CD4-positive, alpha-beta T cell treated with Interleukin-6 for 4 hours (primary cell): ENCODE data around the gene CSMD2.

ENCODE experiments used
- DNase-seq: peaks from one replicate; pipeline ENCODE4 v3.0.0-alpha.2; 2020; ENCODE audit warnings: mixed read lengths

The CSMD2 gene

GRCh38 chr1:33895976-33896375 lies 269.1 kb downstream of the CSMD2 start:
- no peak for DNase-seq

DNA sequence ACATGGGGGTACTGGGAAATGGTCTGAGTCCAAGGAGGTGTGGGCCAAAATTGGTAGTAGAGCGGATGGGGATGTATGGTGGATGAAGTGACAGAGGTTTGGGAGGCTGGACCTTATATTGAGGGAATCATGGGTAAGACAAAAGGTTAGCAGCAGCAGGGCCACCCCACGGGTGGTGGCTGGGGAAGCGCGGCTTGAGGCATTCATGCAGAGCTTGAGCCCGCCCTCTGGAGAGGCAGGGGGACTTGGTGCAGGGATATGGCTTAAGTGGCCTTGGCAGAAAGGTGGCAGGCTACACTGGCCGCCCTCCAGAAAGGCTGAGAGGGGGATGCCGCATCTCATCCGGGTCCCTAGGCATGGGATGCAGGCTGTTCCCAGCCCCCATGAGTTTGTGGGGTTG lies 269.6 kb downstream of the CSMD2 start:
- DNase-seq, result no peak

- no peak for DNase-seq
Observed at GRCh38 chr1:33893147-33893830, 271.7 kb downstream of the CSMD2 start.

- DNase-seq, result no peak
Observed at GRCh38 chr1:33886496-33886895, 278.5 kb downstream of the CSMD2 start.

DNA sequence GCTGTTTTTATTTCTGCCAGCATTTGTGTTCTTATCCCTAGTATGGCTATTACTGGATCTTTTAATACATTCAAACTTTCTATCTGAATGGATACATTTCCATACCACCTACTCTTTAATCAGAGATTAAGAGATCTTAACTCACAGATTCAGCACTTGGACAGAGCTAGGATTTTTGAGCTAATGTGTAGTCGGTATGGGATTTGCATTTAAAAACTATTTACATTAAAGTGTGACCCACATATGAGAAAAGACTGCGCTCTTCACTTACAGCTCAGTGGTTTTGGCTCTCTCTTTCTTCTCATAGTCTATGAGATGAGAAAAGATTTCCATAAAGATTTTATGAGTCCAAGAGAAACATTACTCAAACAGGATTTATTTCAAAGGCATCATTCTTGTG lies 284.7 kb downstream of the CSMD2 start:
- no peak for DNase-seq

DNA sequence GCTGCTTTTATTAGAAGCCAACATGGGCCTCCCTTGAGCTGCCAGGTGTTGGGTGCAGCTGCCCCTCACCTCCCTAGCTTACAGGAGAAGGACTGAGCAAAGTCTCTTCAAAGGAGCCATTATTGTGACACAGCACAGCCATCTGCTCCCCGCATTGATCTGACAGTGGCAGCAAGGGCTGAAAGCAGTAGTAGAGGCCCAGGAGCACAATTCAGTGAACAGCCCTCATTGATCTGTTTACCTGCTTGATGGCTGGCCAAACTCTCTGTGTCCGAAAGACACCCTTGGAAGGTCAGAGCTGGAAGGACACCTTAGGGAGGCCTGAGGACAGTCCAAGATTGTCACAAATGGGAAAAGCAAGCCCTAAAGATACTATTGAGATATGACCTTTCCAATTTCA lies 286.6 kb downstream of the CSMD2 start:
- no peak for DNase-seq

DNA sequence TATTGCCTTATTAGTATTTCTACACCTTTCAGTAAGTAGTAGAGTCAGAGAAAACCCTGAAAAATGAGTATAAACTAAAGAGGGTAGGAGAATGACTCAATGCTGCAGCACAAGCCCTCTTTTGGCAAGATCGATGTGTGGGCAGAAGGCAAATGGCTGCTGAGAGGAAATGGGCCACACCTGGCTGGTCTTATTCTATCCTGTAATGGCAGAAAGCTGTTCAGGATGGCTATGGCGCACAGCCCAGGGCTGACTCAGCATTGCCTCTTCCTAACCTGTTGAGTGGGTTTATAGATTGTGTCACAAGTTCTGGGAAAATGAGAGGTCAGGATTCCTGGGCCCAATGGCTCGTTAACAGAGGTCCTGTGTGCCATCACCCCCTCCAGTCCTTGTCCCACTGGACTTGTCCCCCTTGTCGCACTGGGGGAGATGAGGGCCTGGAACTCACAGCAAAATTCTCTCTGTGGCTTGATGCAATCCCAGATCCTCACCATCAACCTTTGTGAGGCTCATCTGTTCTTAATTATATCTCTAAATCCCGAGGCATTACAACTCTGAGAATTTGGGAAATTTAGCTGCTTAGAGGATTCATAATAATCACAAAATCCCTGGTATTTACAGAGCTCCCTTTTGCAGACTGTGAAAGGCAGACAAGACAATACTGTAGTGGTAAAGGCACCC lies 287.9 kb downstream of the CSMD2 start:
- DNase-seq, result no peak

- no peak for DNase-seq
Observed at GRCh38 chr1:33875862-33876261, 289.2 kb downstream of the CSMD2 start.

GRCh38 chr1:33874636-33875035 lies 290.4 kb downstream of the CSMD2 start:
- DNase-seq, result no peak

DNA sequence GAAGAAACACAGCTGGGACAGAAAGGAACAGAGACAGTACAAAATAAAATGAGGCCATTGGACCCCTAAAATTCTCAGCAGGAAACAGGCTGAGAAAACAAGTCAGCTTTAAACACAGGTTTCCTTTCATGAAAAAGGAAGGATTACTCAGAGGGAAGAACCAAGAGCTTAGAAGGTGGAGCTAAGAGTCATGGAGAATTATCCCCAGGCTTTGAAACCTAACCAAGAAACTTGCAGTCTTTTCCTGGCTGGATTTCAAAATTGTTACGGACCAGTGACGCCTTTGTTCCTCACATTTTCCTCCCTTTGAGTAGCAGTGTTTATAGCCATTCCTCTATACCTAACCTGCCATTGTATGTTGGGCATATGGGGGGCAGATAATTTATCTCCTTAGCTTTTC lies 292.3 kb downstream of the CSMD2 start:
- DNase-seq, result no peak

- no peak for DNase-seq
Observed at GRCh38 chr1:33872275-33872674, 292.8 kb downstream of the CSMD2 start.

- no peak for DNase-seq
Observed at GRCh38 chr1:33867684-33868083, 297.3 kb downstream of the CSMD2 start.

- DNase-seq, result no peak
Observed at GRCh38 chr1:33866281-33866680, 298.7 kb downstream of the CSMD2 start.

GRCh38 chr1:33864460-33865389 lies 300.3 kb downstream of the CSMD2 start:
- DNase-seq, result no peak

- DNase-seq, result no peak
Observed at GRCh38 chr1:33863779-33864178, 301.3 kb downstream of the CSMD2 start, which contains the start of gene HMGB4. HMGB4 (plus strand) TSS chr1:33864079; CDS start chr1:33864192, 113 bp downstream.

DNA sequence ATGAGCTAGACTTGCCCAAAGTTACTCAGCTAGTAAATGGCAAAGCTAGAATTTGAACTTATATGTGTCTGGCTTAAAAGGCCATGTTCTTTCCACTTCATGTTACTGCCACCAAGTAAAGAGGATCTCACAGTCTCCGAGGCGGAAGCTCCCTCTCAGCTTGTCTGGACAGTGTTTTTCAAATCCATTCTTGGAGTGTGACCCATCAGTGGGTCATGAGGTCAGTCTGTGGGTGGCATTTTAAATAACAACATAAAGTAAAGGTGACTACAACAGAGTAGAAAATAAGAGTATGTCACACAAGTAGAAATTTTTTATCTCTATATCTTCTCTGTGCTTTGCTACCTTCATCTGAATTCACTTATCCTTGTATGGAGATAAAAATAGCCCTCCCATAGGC lies 304.4 kb downstream of the CSMD2 start:
- no peak for DNase-seq

DNA sequence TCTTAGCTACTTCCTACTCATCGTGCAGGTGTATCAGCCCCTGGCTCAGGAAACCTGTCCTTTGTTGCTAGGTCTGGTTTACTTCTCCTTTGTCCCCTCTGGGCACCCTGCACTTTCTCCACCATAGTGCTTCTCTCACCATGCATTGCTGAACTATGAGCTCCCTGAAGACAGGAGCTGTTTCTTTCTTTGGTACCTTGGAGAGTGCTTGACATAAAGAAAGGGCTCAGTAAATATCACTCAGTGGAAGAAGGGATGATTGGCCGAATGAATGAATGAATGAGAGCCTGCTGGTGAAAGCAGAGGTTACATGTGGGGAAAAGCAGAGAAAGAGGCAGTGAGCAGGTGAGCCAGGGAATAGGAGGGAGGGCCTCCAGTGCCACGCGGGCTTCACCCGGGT lies 310.9 kb downstream of the CSMD2 start:
- DNase-seq, result no peak

DNA sequence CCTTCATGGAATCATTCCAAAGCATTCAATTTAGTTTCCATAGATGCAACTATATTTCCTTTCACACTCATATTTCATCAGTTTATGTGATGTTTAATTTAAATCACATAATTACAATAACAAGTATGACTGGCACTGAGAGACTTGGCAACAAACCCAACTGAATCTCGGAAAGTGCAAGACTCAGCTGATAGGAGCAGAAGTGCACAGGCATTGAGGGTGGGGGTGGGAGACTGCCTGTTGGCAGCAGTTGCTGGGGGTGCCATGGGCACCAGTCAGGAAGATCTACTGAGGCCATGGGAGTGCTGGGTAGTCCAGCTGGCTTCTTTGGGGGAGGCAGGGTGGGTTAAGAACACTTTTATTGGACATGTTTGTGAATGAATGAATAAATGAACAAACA lies 311.6 kb downstream of the CSMD2 start:
- DNase-seq, result no peak

GRCh38 chr1:33852711-33853110 lies 312.3 kb downstream of the CSMD2 start:
- DNase-seq, result no peak

DNA sequence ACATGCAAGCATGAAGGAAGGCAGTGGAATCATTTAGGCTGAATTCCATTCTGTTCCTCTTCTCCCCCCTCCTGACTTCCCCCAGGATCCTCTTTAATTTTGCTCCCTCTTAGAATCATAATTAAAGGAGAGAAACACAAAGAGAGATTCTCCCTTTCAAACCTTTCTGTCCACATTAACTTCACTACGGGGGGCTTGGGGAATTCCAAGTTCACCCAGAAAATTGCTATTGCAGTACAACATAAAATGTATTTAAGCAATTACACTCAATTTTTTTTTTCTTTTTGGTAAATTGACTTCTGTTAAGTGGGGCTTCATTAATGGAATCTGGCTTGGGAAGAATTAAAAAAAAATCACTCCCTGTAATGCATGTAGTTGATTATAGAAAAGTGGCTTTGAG lies 314.5 kb downstream of the CSMD2 start:
- DNase-seq, result no peak

DNA sequence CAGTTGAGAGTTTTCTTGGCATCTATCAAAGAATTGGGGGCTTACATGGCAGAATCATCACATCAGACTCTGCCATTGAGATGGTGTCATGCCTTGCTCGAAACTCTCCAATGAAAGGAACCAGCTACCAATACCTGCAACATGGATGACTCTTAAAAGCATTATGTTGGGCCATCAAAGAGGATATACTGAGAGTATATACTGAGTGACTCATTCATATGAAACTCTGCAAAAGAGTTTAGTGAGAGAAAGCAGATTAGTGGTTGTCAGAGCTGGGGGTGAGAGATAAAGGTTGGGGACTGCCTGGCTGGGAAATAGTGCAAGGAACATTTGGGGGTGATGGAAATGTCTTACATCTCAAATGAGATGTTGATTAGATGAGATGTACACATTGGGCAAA lies 315.8 kb downstream of the CSMD2 start:
- DNase-seq, result no peak

GRCh38 chr1:33848205-33848937 lies 316.7 kb downstream of the CSMD2 start:
- DNase-seq, result no peak

GRCh38 chr1:33846861-33847260 lies 318.2 kb downstream of the CSMD2 start:
- DNase-seq, result no peak
